WTC11 (cell line): ENCODE measurements around the gene RNF39.

Experiments
- ATF1 ChIP-seq: sonication (generic); formaldehyde crosslinking; IDR thresholded peaks from 2 replicates; pipeline ENCODE4 v1.8.1; 2023; ENCODE audit warnings: mild to moderate bottlenecking, moderate library complexity, missing genetic modification reagents
- CREM ChIP-seq: sonication (generic); formaldehyde crosslinking; IDR thresholded peaks from 2 replicates; pipeline ENCODE4 v1.8.1; 2022; ENCODE audit warnings: mild to moderate bottlenecking, missing genetic modification reagents, moderate library complexity
- E2F1 ChIP-seq: sonication (generic); formaldehyde crosslinking; IDR thresholded peaks from 2 replicates; pipeline ENCODE4 v1.8.0; 2022; ENCODE audit warnings: mild to moderate bottlenecking, missing genetic modification reagents
- RELA ChIP-seq: sonication (generic); formaldehyde crosslinking; IDR thresholded peaks from 2 replicates; pipeline ENCODE4 v1.8.1; 2022; ENCODE audit warnings: missing genetic modification reagents, mild to moderate bottlenecking, borderline replicate concordance
- ZNF121 ChIP-seq: sonication (generic); formaldehyde crosslinking; IDR thresholded peaks from 2 replicates; pipeline ENCODE4 v1.8.0; 2023; ENCODE audit warnings: missing genetic modification reagents
- ZNF232 ChIP-seq: sonication (generic); formaldehyde crosslinking; IDR thresholded peaks from 2 replicates; pipeline ENCODE4 v1.8.0; 2022; ENCODE audit warnings: mild to moderate bottlenecking, missing genetic modification reagents
- TF ChIP-seq, protein P1 (sequence below): fragments of 200-600 bp; IDR thresholded peaks from 2 replicates; pipeline ENCODE4 v1.8.0; 2022; ENCODE audit warnings: antibody characterized with exemption
- TF ChIP-seq, protein P2 (sequence below): sonication (generic); formaldehyde crosslinking; IDR thresholded peaks from 2 replicates; pipeline ENCODE4 v1.8.0; 2022; ENCODE audit warnings: mild to moderate bottlenecking, missing genetic modification reagents
- TF ChIP-seq, protein P3 (sequence below): sonication (generic); formaldehyde crosslinking; IDR thresholded peaks from 2 replicates; pipeline ENCODE4 v1.8.1; 2022; ENCODE audit warnings: mild to moderate bottlenecking, missing genetic modification reagents, moderate library complexity, borderline replicate concordance
- TF ChIP-seq, protein P4 (sequence below): sonication (generic); formaldehyde crosslinking; IDR thresholded peaks from 2 replicates; pipeline ENCODE4 v1.8.0; 2022; ENCODE audit warnings: mild to moderate bottlenecking, missing genetic modification reagents

DNA sequence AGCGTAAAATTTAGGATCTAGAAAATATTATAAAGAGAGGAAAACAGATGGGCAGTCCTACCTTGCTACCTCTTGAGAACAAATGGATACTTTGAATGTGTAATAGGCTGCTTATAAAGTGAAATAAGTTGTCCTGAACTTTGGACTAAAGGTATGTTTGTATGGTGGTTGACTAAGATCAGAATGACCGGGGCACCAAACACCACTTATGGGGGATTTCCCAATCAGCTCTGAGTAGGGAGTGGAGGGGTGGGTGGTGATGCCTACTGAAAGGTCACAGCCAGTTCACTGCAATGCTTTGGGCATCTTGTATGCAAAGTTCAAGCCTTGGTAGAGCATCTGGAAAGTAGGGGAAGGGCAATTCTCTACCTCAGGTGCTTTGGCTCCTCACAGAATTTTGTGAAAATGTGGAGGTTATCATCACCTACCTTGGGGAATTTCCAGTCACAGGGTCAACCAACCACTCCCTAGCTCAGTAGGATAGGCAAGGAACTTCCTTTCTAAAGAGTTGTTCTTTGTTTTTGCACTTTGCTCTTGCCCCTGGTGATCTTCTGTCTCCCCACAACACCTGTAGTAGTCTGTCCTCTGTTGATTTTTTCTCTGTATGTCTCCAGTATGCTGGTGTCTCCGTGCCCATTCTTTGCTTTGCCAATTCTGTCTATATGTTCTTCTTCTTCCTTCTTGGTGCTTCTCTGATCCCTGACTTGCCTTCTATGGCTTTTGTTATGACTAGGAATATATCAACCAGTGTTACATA is 37.6 kb upstream of the RNF39 start, which contains the start of gene TRIM31:
- TF ChIP-seq, protein P1, sequence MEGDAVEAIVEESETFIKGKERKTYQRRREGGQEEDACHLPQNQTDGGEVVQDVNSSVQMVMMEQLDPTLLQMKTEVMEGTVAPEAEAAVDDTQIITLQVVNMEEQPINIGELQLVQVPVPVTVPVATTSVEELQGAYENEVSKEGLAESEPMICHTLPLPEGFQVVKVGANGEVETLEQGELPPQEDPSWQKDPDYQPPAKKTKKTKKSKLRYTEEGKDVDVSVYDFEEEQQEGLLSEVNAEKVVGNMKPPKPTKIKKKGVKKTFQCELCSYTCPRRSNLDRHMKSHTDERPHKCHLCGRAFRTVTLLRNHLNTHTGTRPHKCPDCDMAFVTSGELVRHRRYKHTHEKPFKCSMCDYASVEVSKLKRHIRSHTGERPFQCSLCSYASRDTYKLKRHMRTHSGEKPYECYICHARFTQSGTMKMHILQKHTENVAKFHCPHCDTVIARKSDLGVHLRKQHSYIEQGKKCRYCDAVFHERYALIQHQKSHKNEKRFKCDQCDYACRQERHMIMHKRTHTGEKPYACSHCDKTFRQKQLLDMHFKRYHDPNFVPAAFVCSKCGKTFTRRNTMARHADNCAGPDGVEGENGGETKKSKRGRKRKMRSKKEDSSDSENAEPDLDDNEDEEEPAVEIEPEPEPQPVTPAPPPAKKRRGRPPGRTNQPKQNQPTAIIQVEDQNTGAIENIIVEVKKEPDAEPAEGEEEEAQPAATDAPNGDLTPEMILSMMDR, result no peak
- TF ChIP-seq CREM (CRISPR knock-in tag) (no peak), E2F1 (no peak), RELA (CRISPR knock-in tag) (no peak), ZNF121 (CRISPR knock-in tag) (no peak), ATF1 (CRISPR knock-in tag) (no peak), ZNF232 (CRISPR knock-in tag) (no peak)
- TF ChIP-seq, protein P2, sequence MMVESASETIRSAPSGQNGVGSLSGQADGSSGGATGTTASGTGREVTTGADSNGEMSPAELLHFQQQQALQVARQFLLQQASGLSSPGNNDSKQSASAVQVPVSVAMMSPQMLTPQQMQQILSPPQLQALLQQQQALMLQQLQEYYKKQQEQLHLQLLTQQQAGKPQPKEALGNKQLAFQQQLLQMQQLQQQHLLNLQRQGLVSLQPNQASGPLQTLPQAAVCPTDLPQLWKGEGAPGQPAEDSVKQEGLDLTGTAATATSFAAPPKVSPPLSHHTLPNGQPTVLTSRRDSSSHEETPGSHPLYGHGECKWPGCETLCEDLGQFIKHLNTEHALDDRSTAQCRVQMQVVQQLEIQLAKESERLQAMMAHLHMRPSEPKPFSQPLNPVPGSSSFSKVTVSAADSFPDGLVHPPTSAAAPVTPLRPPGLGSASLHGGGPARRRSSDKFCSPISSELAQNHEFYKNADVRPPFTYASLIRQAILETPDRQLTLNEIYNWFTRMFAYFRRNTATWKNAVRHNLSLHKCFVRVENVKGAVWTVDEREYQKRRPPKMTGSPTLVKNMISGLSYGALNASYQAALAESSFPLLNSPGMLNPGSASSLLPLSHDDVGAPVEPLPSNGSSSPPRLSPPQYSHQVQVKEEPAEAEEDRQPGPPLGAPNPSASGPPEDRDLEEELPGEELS, result no peak
- TF ChIP-seq, protein P3, sequence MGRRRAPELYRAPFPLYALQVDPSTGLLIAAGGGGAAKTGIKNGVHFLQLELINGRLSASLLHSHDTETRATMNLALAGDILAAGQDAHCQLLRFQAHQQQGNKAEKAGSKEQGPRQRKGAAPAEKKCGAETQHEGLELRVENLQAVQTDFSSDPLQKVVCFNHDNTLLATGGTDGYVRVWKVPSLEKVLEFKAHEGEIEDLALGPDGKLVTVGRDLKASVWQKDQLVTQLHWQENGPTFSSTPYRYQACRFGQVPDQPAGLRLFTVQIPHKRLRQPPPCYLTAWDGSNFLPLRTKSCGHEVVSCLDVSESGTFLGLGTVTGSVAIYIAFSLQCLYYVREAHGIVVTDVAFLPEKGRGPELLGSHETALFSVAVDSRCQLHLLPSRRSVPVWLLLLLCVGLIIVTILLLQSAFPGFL (CRISPR knock-in tag), result no peak
- TF ChIP-seq, protein P4, sequence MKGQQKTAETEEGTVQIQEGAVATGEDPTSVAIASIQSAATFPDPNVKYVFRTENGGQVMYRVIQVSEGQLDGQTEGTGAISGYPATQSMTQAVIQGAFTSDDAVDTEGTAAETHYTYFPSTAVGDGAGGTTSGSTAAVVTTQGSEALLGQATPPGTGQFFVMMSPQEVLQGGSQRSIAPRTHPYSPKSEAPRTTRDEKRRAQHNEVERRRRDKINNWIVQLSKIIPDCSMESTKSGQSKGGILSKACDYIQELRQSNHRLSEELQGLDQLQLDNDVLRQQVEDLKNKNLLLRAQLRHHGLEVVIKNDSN (CRISPR knock-in tag), result no peak
